Endodermal cell (in vitro differentiated cells): ENCODE data around the gene UQCR10. TPM values are rescaled to one million over a fixed set of nuclear protein-coding genes. Genes with fewer than 3 reads are reported as not detected.

Experiments used
- DNase-seq: peaks from one replicate; pipeline ENCODE4 v3.0.0-alpha.2; 2017
- H3K27ac ChIP-seq: 2 replicates; pipeline ENCODE4 v1.5.1; 2013; ENCODE audit warnings: mild to moderate bottlenecking, low read depth, low read length, moderate library complexity
- H3K27me3 ChIP-seq: 2 replicates; pipeline ENCODE4 v1.6.1; 2013; ENCODE audit warnings: mild to moderate bottlenecking, low read length, moderate library complexity; ENCODE audit not compliant: insufficient read depth, control insufficient read depth, poor library complexity, severe bottlenecking
- H3K36me3 ChIP-seq: 2 replicates; pipeline ENCODE4 v1.7.0; 2013; ENCODE audit warnings: mild to moderate bottlenecking, low read length, moderate library complexity; ENCODE audit not compliant: control insufficient read depth, insufficient read depth
- H3K4me1 ChIP-seq: one replicate; pipeline ENCODE4 v1.7.0; 2013; ENCODE audit warnings: low read length; ENCODE audit not compliant: control insufficient read depth, insufficient read depth
- H3K4me3 ChIP-seq: 2 replicates; pipeline ENCODE4 v1.5.1; 2013; ENCODE audit warnings: mild to moderate bottlenecking, low read length, moderate library complexity
- H3K9ac ChIP-seq: 2 replicates; pipeline ENCODE4 v1.6.1; 2013; ENCODE audit warnings: mild to moderate bottlenecking, low read length, moderate library complexity; ENCODE audit not compliant: poor library complexity, severe bottlenecking; ENCODE audit errors: extremely low read depth
- H3K9me3 ChIP-seq: 2 replicates; pipeline ENCODE4 v1.6.1; 2013; ENCODE audit warnings: mild to moderate bottlenecking, low read length, moderate library complexity; ENCODE audit not compliant: control insufficient read depth
- H3K27ac Mint-ChIP-seq: 2 replicates; pipeline ENCODE4 v1.8.0; 2020; ENCODE audit warnings: mixed read lengths
- H3K27me3 Mint-ChIP-seq: 2 replicates; pipeline ENCODE4 v1.8.0; 2021; ENCODE audit warnings: mild to moderate bottlenecking, mixed read lengths; ENCODE audit not compliant: insufficient read depth
- H3K36me3 Mint-ChIP-seq: 2 replicates; pipeline ENCODE4 v1.8.0; 2020; ENCODE audit warnings: low read depth, mixed read lengths
- H3K4me1 Mint-ChIP-seq: 2 replicates; pipeline ENCODE4 v1.8.0; 2020; ENCODE audit warnings: mixed read lengths
- H3K4me3 Mint-ChIP-seq: 2 replicates; pipeline ENCODE4 v1.8.0; 2020; ENCODE audit warnings: mild to moderate bottlenecking, moderate library complexity, mixed read lengths
- H3K9me3 Mint-ChIP-seq: 2 replicates; pipeline ENCODE4 v1.8.0; 2020; ENCODE audit warnings: mild to moderate bottlenecking, mixed read lengths
- WGBS, 2 experiments: methylation state at CpG; one replicate each; pipeline versions ENCODE4 v1.1.5 to v1.1.7; 2013; ENCODE audit warnings: missing lambda C conversion rate in 2 of 2, mixed read lengths in 1 of 2; ENCODE audit not compliant: insufficient coverage in 1 of 2, insufficient read length in 1 of 2; 5-methylcytosine and 5-hydroxymethylcytosine counted together
- total RNA-seq, 2 donors: library from RNA; stranded (reverse); fragmentation: NEBNext Ultra II Directional in 1 of 2; extraction: Animal tissue kit (Norgen Biotek cat#: 25700) in 1 of 2; gene quantifications; 2 replicates in 1 of 2; 3 replicates in 1 of 2; pipeline ENCODE4 v1.2.1, GENCODE V29; 2021
- TF ChIP-seq, protein P1 (sequence below): fragments of 200-600 bp; sonication (generic); conservative IDR thresholded peaks from 2 replicates; pipeline ENCODE4 v1.5.0; 2021; ENCODE audit warnings: antibody characterized with exemption, mild to moderate bottlenecking

The UQCR10 gene
- total RNA-seq, 2 donors from 2014 or later = 111 to 120 TPM

DNA sequence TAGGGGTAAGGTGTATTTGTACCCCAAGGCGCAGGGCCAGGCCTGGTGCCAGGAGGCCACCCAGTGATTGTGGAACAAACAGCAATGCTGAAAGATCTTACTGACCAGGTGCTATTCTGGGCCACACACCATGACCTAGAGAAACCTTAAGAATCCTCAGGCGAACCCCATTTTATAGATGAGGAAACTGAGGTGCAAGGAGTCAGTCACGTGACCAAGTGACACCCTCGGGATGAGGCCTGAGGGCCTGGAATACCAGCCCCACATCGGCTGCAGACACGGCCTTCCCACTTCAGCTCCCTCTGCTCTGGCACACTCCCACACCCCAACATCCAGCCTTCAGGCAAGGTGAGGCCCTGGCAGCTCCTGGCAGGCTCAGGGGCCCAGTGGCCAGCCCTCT is 34.3 kb upstream of the UQCR10 start:
- H3K9me3 ChIP-seq = no peaks in the 10 kb centered on the region
- Mint-ChIP-seq H3K9me3 (no peaks in the 10 kb centered on the region), H3K27ac (no peak overlapping the region), H3K36me3 (no peaks in the 10 kb centered on the region), H3K27me3 (no peaks in the 10 kb centered on the region), H3K4me3 (no peak overlapping the region), H3K4me1 (peaks cover 8% of the 10 kb centered on the region)
- H3K27ac ChIP-seq = no peak overlapping the region
- WGBS, 2 experiments = 94 to 100% methylated on average over 2 to 6 of the region's 6 CpGs
- no peaks in the 10 kb centered on the region for H3K27me3 ChIP-seq
- H3K36me3 ChIP-seq = no peaks in the 10 kb centered on the region
- no peak overlapping the region for H3K9ac ChIP-seq
- TF ChIP-seq, protein P1, sequence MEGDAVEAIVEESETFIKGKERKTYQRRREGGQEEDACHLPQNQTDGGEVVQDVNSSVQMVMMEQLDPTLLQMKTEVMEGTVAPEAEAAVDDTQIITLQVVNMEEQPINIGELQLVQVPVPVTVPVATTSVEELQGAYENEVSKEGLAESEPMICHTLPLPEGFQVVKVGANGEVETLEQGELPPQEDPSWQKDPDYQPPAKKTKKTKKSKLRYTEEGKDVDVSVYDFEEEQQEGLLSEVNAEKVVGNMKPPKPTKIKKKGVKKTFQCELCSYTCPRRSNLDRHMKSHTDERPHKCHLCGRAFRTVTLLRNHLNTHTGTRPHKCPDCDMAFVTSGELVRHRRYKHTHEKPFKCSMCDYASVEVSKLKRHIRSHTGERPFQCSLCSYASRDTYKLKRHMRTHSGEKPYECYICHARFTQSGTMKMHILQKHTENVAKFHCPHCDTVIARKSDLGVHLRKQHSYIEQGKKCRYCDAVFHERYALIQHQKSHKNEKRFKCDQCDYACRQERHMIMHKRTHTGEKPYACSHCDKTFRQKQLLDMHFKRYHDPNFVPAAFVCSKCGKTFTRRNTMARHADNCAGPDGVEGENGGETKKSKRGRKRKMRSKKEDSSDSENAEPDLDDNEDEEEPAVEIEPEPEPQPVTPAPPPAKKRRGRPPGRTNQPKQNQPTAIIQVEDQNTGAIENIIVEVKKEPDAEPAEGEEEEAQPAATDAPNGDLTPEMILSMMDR = no peak
- no peaks in the 10 kb centered on the region for H3K4me1 ChIP-seq
- no peak overlapping the region for H3K4me3 ChIP-seq
- no peak for DNase-seq

GRCh38 chr22:29733362-29734201 is 33.6 kb upstream of the UQCR10 start:
- TF ChIP-seq, protein P1 = no peak
- Histone ChIP-seq H3K4me3 (no peak overlapping the region), H3K9ac (no peak overlapping the region), H3K36me3 (no peaks in the 10 kb centered on the region), H3K9me3 (no peaks in the 10 kb centered on the region), H3K4me1 (no peaks in the 10 kb centered on the region), H3K27me3 (no peaks in the 10 kb centered on the region), H3K27ac (peak overlapping the region; percentile 24)
- Mint-ChIP-seq H3K27me3 (no peaks in the 10 kb centered on the region), H3K9me3 (no peaks in the 10 kb centered on the region), H3K27ac (no peak overlapping the region), H3K4me1 (peaks cover 8% of the 10 kb centered on the region), H3K4me3 (no peak overlapping the region), H3K36me3 (no peaks in the 10 kb centered on the region)
- DNase-seq = no peak
- 91 to 93% methylated on average over 17 to 19 of the region's 19 CpGs for WGBS, 2 experiments

- no peaks in the 10 kb centered on the region for H3K9me3 Mint-ChIP-seq
- H3K4me3 ChIP-seq = no peak overlapping the region
- H3K36me3 ChIP-seq = no peaks in the 10 kb centered on the region
- H3K9me3 ChIP-seq = no peaks in the 10 kb centered on the region
- H3K9ac ChIP-seq = no peak overlapping the region
- TF ChIP-seq, protein P1 = no peak
- no peaks in the 10 kb centered on the region for H3K27me3 Mint-ChIP-seq
- WGBS, 2 experiments = 92 to 94% methylated on average over 6 to 8 of the region's 8 CpGs
- H3K4me3 Mint-ChIP-seq = no peak overlapping the region
- no peak for DNase-seq
- H3K27ac Mint-ChIP-seq = no peak overlapping the region
- no peaks in the 10 kb centered on the region for H3K27me3 ChIP-seq
- H3K36me3 Mint-ChIP-seq = peaks cover 3% of the 10 kb centered on the region
- H3K27ac ChIP-seq = no peak overlapping the region
- H3K4me1 Mint-ChIP-seq = peaks cover 8% of the 10 kb centered on the region
- H3K4me1 ChIP-seq = no peaks in the 10 kb centered on the region
Observed at GRCh38 chr22:29734406-29734805, 32.8 kb upstream of the UQCR10 start.
